Lower leg skin (tissue), 4 donors: ENCODE data around the gene AP1M2. TPM values are rescaled to one million over a fixed set of nuclear protein-coding genes. Genes with fewer than 3 reads are reported as not detected.

Experiments
- DNase-seq, 2 donors: peaks; one replicate each; pipeline ENCODE4 v3.0.0-alpha.2; 2019; ENCODE audit warnings: low spot score in 2 of 2
- H3K4me3 ChIP-seq: fragments of 200-600 bp; sonication (generic); 2 replicates; pipeline ENCODE4 v1.5.1; 2017; ENCODE audit warnings: mild to moderate bottlenecking, low read depth; ENCODE audit not compliant: poor library complexity, severe bottlenecking
- CTCF ChIP-seq, 3 donors: fragments of 450-650 bp; IDR thresholded peaks; one replicate each; pipeline ENCODE4 v1.5.1; 2016; ENCODE audit warnings: antibody characterized with exemption in 3 of 3, mild to moderate bottlenecking in 3 of 3, moderate library complexity in 2 of 3
- POLR2A ChIP-seq, 2 donors: fragments of 450-650 bp; IDR thresholded peaks; one replicate each; pipeline ENCODE4 v1.6.1; 2016 to 2017; ENCODE audit warnings: antibody characterized with exemption in 2 of 2, mild to moderate bottlenecking in 1 of 2, moderate library complexity in 1 of 2
- WGBS, 2 donors: methylation state at CpG; one replicate each; pipeline ENCODE4 v1.1.5; 2018; 5-methylcytosine and 5-hydroxymethylcytosine counted together
- intact Hi-C: fragments of 100-400 bp; cut with DNase I; formaldehyde crosslinking; loops from one replicate; pipeline ENCODE4 v1.15.0; 2023; ENCODE audit warnings: low total_unique reads
- total RNA-seq, 4 donors: library from RNA; depleted of rRNA; stranded (reverse); fragments of >200 nt; gene quantifications; one replicate each; pipeline ENCODE4 v1.1.0, GENCODE V29; 2016

AP1M2 gene
- total RNA-seq: 10 to 100 TPM; 61.3 to 70.3 (median 63.8) TPM

DNA sequence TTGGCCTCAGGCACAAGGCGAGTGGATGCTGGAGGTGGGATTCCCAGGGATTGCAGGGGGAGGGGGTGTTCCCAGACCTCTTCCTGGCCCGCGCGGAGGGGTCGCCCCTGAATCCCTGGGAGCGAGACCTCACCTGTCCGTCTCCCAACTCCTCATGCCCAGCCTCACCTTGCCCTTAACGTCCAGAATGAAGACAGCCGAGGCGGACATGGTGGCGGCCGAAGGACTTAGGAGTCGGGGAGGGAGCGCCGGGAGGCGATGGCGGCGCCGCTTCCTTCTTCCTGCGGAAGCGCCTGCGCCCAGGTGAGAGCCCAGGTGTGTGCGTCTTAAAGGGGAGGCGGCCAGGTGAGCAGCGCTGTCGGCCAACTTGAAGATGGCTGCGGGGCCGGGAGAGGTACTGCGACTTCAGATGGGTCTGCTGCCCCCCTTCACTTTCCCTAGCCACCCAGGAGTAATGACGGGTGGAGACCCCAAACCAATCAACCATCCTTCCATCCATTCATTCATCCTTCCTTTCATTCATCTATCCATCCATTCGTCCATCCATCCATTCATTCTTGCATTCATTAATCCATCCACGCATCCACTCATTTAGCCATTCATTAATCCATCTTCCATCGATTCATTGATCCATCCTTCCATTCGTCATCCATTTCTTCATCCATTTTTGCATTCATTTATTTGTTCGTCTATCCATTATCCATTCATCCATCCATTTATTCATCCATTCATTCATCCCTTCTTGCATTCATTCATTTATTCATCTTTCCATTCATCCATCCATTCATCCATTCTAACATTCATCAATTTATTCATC lies at the start of gene AP1M2:
Gene AP1M2 (minus strand): TSS at position 291 of the 817 bp plus-strand sequence. CDS start 81 bp downstream, at position 210.
- intact Hi-C loops: no loop called here
- H3K4me3 ChIP-seq: peak within 1 kb of the TSS; percentile 28
- WGBS, 2 donors: 19 to 26% methylated on average over 23 to 27 of the region's 35 CpGs
- no peak for DNase-seq
- TF ChIP-seq CTCF (IDR thresholded peaks at IDR 0.05) (no peak), POLR2A (IDR thresholded peaks at IDR 0.05) (no peak)

GRCh38 chr19:10636304-10636972 lies 49.3 kb upstream of the AP1M2 start:
- no peak overlapping the region for H3K4me3 ChIP-seq
- no peak for TF ChIP-seq POLR2A (IDR thresholded peaks at IDR 0.05)
- intact Hi-C loops: no loop called here
- DNase-seq: no peak
- 84 to 85% methylated on average over 37 of the region's 37 CpGs for WGBS, 2 donors

- TF ChIP-seq CTCF (IDR thresholded peaks at IDR 0.05): no peak
- intact Hi-C loops: no loop called here
- WGBS, 2 donors: 90% methylated on average over 6 of the region's 6 CpGs
- no peak overlapping the region for H3K4me3 ChIP-seq
- no peak for DNase-seq
Observed at GRCh38 chr19:10634963-10635362, 47.9 kb upstream of the AP1M2 start.

DNA sequence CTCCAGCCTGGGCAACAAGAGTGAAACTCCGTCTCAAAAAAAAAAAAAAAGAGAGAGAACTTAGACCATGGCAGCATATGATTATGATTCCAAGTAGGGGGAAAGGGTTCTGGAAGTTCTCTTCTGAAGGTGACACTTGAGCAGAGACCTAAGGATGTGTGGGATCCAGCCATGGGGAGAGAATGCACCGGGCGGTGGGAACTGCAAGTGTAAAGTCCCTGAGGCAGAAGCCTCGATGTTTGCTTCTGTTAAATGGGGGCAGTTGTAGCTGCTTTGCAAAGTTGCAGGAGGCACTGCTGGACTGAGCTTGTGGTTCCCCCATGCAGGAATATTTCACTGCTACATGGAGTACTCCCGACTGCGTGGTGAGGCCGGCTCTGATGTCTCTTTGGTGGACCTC lies 47.3 kb upstream of the AP1M2 start:
- H3K4me3 ChIP-seq: no peak overlapping the region
- intact Hi-C loops: no loop called here
- DNase-seq: no peak
- 93 to 98% methylated on average over 7 of the region's 7 CpGs for WGBS, 2 donors
- TF ChIP-seq CTCF (IDR thresholded peaks at IDR 0.05): no peak
- TF ChIP-seq POLR2A (IDR thresholded peaks at IDR 0.05): no peak

GRCh38 chr19:10631874-10632273 lies 44.8 kb upstream of the AP1M2 start:
- TF ChIP-seq CTCF (IDR thresholded peaks at IDR 0.05) (no peak), POLR2A (IDR thresholded peaks at IDR 0.05) (no peak)
- 84 to 88% methylated on average over 14 of the region's 14 CpGs for WGBS, 2 donors
- intact Hi-C loops: no loop called here
- no peak overlapping the region for H3K4me3 ChIP-seq
- no peak for DNase-seq

DNA sequence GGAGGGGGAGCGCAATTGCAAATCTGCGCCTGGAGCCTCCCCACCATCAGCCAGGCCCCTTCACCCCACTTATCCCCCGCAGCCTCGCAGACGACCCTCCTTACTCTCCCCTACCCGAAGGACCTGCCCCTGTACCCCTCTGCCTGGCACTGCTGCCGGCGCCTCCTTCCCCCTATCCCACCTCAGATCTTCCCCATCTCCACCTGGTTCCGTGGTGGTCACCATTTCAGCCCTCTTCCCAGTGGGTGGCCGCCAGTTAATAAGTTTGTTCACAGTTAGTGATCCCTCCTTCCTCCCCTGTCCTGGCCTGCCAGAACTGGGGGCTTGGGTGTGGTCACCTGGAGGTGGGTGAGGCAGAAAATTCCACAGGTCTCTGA lies 38.6 kb upstream of the AP1M2 start:
- intact Hi-C loops: no loop called here
- 28 to 31% methylated on average over 10 of the region's 10 CpGs for WGBS, 2 donors
- no peak for DNase-seq
- no peak overlapping the region for H3K4me3 ChIP-seq
- TF ChIP-seq CTCF (IDR thresholded peaks at IDR 0.05): no peak
- no peak for TF ChIP-seq POLR2A (IDR thresholded peaks at IDR 0.05)
